Measurements from ENCODE around the gene IL5. TPM values are rescaled to one million over a fixed set of nuclear protein-coding genes. Genes with fewer than 3 reads are reported as not detected.

The IL5 gene
- total and polyA plus RNA-seq, 2 of the 13 experiments (the other 11 are each of a cell fraction or from before 2014, with no cell fraction given) = not detected

DNA sequence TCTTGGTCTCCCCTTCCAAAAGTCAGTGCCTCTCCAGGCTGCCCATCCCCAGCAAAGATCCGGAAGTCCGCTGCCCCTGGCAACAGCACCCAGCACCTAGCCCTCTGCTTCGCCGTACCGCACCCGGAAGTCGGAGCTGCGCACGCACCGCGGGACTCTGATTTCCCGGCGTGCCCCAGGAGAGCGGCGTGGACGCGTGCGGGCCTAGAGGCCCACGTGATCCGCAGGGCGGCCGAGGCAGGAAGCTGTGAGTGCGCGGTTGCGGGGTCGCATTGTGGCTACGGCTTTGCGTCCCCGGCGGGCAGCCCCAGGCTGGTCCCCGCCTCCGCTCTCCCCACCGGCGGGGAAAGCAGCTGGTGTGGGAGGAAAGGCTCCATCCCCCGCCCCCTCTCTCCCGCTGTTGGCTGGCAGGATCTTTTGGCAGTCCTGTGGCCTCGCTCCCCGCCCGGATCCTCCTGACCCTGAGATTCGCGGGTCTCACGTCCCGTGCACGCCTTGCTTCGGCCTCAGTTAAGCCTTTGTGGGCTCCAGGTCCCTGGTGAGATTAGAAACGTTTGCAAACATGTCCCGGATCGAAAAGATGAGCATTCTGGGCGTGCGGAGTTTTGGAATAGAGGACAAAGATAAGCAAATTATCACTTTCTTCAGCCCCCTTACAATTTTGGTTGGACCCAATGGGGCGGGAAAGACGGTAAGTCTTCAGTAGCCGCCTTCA lies 13.6 kb upstream of the IL5 start, which contains the start of gene RAD50 (continued):
- TF ChIP-seq ATM (IDR thresholded peaks at IDR 0.05; ENCODE audit: borderline replicate concordance) = no peak
- TF ChIP-seq, protein P1, sequence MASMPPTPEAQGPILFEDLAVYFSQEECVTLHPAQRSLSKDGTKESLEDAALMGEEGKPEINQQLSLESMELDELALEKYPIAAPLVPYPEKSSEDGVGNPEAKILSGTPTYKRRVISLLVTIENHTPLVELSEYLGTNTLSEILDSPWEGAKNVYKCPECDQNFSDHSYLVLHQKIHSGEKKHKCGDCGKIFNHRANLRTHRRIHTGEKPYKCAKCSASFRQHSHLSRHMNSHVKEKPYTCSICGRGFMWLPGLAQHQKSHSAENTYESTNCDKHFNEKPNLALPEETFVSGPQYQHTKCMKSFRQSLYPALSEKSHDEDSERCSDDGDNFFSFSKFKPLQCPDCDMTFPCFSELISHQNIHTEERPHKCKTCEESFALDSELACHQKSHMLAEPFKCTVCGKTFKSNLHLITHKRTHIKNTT (CRISPR knock-in tag; IDR thresholded peaks at IDR 0.05) = no peak
- TF ChIP-seq CENPT (CRISPR knock-in tag; IDR thresholded peaks at IDR 0.05; ENCODE audit: low read depth) = peak; percentile 94; the same call in 1 of the 2 replicates
- TF ChIP-seq NCOA2 (CRISPR knock-in tag; IDR thresholded peaks at IDR 0.05) = peak; percentile 70
- no peak for TF ChIP-seq HOXA7 (CRISPR knock-in tag; IDR thresholded peaks at IDR 0.05)
- TF ChIP-seq, protein P2, sequence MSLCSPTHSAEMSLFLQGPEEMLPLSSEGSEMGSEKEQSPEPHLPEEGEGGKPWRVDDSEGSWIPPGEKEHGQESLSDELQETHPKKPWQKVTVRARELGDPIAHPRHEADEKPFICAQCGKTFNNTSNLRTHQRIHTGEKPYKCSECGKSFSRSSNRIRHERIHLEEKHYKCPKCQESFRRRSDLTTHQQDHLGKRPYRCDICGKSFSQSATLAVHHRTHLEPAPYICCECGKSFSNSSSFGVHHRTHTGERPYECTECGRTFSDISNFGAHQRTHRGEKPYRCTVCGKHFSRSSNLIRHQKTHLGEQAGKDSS (CRISPR knock-in tag; IDR thresholded peaks at IDR 0.05; ENCODE audit: borderline replicate concordance, low read depth) = peak; percentile 89; the same call in 1 of the 2 replicates
- TF ChIP-seq, protein P3, sequence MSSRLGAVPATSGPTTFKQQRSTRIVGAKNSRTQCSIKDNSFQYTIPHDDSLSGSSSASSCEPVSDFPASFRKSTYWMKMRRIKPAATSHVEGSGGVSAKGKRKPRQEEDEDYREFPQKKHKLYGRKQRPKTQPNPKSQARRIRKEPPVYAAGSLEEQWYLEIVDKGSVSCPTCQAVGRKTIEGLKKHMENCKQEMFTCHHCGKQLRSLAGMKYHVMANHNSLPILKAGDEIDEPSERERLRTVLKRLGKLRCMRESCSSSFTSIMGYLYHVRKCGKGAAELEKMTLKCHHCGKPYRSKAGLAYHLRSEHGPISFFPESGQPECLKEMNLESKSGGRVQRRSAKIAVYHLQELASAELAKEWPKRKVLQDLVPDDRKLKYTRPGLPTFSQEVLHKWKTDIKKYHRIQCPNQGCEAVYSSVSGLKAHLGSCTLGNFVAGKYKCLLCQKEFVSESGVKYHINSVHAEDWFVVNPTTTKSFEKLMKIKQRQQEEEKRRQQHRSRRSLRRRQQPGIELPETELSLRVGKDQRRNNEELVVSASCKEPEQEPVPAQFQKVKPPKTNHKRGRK (CRISPR knock-in tag; IDR thresholded peaks at IDR 0.05) = peak; percentile 90
- peak; percentile 98 for TF ChIP-seq TOPORS (CRISPR knock-in tag; IDR thresholded peaks at IDR 0.05)
- TF ChIP-seq, protein P4, sequence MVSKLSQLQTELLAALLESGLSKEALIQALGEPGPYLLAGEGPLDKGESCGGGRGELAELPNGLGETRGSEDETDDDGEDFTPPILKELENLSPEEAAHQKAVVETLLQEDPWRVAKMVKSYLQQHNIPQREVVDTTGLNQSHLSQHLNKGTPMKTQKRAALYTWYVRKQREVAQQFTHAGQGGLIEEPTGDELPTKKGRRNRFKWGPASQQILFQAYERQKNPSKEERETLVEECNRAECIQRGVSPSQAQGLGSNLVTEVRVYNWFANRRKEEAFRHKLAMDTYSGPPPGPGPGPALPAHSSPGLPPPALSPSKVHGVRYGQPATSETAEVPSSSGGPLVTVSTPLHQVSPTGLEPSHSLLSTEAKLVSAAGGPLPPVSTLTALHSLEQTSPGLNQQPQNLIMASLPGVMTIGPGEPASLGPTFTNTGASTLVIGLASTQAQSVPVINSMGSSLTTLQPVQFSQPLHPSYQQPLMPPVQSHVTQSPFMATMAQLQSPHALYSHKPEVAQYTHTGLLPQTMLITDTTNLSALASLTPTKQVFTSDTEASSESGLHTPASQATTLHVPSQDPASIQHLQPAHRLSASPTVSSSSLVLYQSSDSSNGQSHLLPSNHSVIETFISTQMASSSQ (IDR thresholded peaks at IDR 0.05; ENCODE audit: low read depth) = no peak
- TF ChIP-seq, protein P4 (CRISPR knock-in tag; IDR thresholded peaks at IDR 0.05; ENCODE audit: borderline replicate concordance) = peak; percentile 43; the same call in 1 of the 2 replicates
- TF ChIP-seq ZNF782 (CRISPR knock-in tag; IDR thresholded peaks at IDR 0.05; ENCODE audit: borderline replicate concordance) = no peak; the same call in 1 of the 2 replicates
- TF ChIP-seq ZNF816 (CRISPR knock-in tag; IDR thresholded peaks at IDR 0.05; ENCODE audit: borderline replicate concordance) = peak; percentile 75; the same call in 1 of the 2 replicates
- TF ChIP-seq, protein P5, sequence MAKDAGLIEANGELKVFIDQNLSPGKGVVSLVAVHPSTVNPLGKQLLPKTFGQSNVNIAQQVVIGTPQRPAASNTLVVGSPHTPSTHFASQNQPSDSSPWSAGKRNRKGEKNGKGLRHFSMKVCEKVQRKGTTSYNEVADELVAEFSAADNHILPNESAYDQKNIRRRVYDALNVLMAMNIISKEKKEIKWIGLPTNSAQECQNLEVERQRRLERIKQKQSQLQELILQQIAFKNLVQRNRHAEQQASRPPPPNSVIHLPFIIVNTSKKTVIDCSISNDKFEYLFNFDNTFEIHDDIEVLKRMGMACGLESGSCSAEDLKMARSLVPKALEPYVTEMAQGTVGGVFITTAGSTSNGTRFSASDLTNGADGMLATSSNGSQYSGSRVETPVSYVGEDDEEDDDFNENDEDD (CRISPR knock-in tag; IDR thresholded peaks at IDR 0.05; ENCODE audit: borderline replicate concordance) = peak; percentile 96
- TF ChIP-seq PRMT3 (CRISPR knock-in tag; IDR thresholded peaks at IDR 0.05; ENCODE audit: borderline replicate concordance, low read depth) = peak; percentile 80; the same call in 1 of the 2 replicates
- TF ChIP-seq ZNF17 (CRISPR knock-in tag; IDR thresholded peaks at IDR 0.05) = 0 out of 2 replicates have a peak, but pooled peaks have one; percentile 72
- no peak for TF ChIP-seq ZNF468 (CRISPR knock-in tag; IDR thresholded peaks at IDR 0.05)
- TF ChIP-seq, protein P6, sequence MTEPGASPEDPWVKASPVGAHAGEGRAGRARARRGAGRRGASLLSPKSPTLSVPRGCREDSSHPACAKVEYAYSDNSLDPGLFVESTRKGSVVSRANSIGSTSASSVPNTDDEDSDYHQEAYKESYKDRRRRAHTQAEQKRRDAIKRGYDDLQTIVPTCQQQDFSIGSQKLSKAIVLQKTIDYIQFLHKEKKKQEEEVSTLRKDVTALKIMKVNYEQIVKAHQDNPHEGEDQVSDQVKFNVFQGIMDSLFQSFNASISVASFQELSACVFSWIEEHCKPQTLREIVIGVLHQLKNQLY (CRISPR knock-in tag; IDR thresholded peaks at IDR 0.05) = peak; percentile 92
- TF ChIP-seq NFYC (CRISPR knock-in tag; IDR thresholded peaks at IDR 0.05) = peak; percentile 49
- peak; percentile 99 for TF ChIP-seq ARNT2 (CRISPR knock-in tag; IDR thresholded peaks at IDR 0.05; ENCODE audit: low read depth)

Data from HepG2 (cell line).